Ovary (tissue), 9 donors: ENCODE results near the gene PLEKHA5. TPM values are rescaled to one million over a fixed set of nuclear protein-coding genes. Genes with fewer than 3 reads are reported as not detected.

Experiments used
- DNase-seq, 5 donors: peaks; one replicate each; pipeline ENCODE4 v3.0.0-alpha.2; 2019 to 2020
- H3K27ac ChIP-seq, 2 donors: fragments of 200-600 bp; one replicate each; pipeline versions ENCODE4 v1.5.1 to v1.8.0; 2019 to 2022
- H3K27me3 ChIP-seq: fragments of 200-600 bp; one replicate; pipeline ENCODE4 v1.8.0; 2022
- H3K36me3 ChIP-seq: fragments of 200-600 bp; sonication (generic); one replicate; pipeline ENCODE4 v1.5.1; 2019
- H3K4me1 ChIP-seq: one replicate; pipeline ENCODE4 v1.8.1; 2013; ENCODE audit warnings: mild to moderate bottlenecking, moderate library complexity; ENCODE audit not compliant: insufficient read depth
- H3K4me3 ChIP-seq: fragments of 200-600 bp; sonication (generic); one replicate; pipeline ENCODE4 v1.5.1; 2017
- H3K9me3 ChIP-seq, 2 donors: fragments of 200-600 bp in 1 of 2; sonication (generic) in 1 of 2; one replicate each; pipeline versions ENCODE4 v1.5.1 to v1.8.1; 2013 to 2019; ENCODE audit warnings: mild to moderate bottlenecking in 1 of 2, moderate library complexity in 1 of 2
- EP300 ChIP-seq: sonication (generic); formaldehyde crosslinking; IDR thresholded peaks from one replicate; pipeline ENCODE4 v1.6.1; 2017; ENCODE audit warnings: antibody characterized with exemption
- POLR2A ChIP-seq: fragments of 450-650 bp; IDR thresholded peaks from one replicate; pipeline ENCODE4 v1.6.1; 2017; ENCODE audit warnings: antibody characterized with exemption, mild to moderate bottlenecking, moderate library complexity
- WGBS, 3 donors: extraction: QIAGEN DNeasy Blood & Tissue Kit in 1 of 3; methylation state at CpG; one replicate each; pipeline versions ENCODE4 v1.1.5 to v1.1.7; 2013 to 2017; 5-methylcytosine and 5-hydroxymethylcytosine counted together
- intact Hi-C, 4 donors: fragments of 100-400 bp; cut with DNase I; formaldehyde crosslinking; loops; one replicate each; pipeline versions ENCODE4 v1.11.0 to v1.15.1; 2022 to 2023
- polyA plus RNA-seq, 2 donors: library from polyadenylated mRNA; stranded (reverse); fragments of 200-250 nt in 1 of 2; fragments of 350-450 nt in 1 of 2; fragmentation: Illumina TruSeq in 1 of 2; extraction: RNeasy Lipid Tissue Mini Kit (QIAGEN cat#74804) in 1 of 2; gene quantifications; one replicate each; pipeline ENCODE4 v1.2.3, GENCODE V29; 2013 to 2014
- total RNA-seq, 7 donors: library from RNA; depleted of rRNA in 2 of 7; stranded (reverse); fragments of >200 nt in 2 of 7; fragmentation: NEBNext Ultra II Directional in 3 of 7; extraction: Animal tissue kit (Norgen Biotek cat#: 25700) in 3 of 7; gene quantifications; one replicate each; pipeline versions ENCODE4 v1.1.0 to v1.2.4, GENCODE V29; 2016 to 2023
- TF ChIP-seq, protein P1 (sequence below), 3 donors: fragments of 450-650 bp in 2 of 3; fragments of 200-600 bp in 1 of 3; IDR thresholded peaks; one replicate each; pipeline versions ENCODE4 v1.5.1 to v1.8.0; 2016 to 2022; ENCODE audit warnings: antibody characterized with exemption in 3 of 3, mild to moderate bottlenecking in 1 of 3
- donor health status: DM: no; HTN: no; CAD: no; lungs with moderate emphysema.
- donor health status: DM: no; HTN: no; CAD: no.
- donor health status: Bipolar disorder and iron deficiency.
- donor health status: DM: yes; HTN: yes; CAD: no.
- donor health status: DM: no; HTN: no; CAD: no.
- donor health status: DM: yes; HTN: yes; CAD: no.

Gene PLEKHA5
- total and polyA plus RNA-seq, 9 donors: 32.2 to 65.6 (median 45.7) TPM

DNA sequence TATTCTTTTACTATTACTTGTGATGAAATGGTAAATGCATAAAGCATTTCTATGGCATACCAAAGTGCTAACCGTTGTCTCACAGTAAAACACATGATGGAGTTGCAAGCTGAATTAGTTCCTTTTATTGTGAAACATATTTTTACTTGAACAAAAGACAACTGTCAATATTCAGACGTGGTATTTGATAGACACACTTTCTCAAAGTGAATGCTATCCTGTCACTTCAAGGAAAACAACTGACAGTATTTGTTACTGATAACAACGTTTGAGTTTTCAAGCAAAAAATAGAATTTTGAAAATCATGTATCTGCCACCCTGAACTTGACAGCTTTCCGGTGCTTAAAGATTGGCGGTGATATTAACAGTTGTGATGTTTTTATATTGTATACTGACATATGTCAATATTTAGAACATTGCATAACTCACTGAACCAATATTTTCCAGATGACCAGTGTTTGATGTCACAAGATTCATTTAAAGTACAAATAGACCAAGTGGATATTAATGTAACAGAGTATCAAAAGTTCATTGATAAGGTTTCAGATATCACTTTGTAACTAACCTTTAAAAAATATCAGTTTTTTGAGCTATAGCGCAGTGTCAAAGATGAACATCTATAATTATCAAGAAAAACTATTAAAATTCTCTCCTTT lies 156.4 kb downstream of the PLEKHA5 start:
- TF ChIP-seq EP300 (no peak), POLR2A (no peak)
- TF ChIP-seq, protein P1, sequence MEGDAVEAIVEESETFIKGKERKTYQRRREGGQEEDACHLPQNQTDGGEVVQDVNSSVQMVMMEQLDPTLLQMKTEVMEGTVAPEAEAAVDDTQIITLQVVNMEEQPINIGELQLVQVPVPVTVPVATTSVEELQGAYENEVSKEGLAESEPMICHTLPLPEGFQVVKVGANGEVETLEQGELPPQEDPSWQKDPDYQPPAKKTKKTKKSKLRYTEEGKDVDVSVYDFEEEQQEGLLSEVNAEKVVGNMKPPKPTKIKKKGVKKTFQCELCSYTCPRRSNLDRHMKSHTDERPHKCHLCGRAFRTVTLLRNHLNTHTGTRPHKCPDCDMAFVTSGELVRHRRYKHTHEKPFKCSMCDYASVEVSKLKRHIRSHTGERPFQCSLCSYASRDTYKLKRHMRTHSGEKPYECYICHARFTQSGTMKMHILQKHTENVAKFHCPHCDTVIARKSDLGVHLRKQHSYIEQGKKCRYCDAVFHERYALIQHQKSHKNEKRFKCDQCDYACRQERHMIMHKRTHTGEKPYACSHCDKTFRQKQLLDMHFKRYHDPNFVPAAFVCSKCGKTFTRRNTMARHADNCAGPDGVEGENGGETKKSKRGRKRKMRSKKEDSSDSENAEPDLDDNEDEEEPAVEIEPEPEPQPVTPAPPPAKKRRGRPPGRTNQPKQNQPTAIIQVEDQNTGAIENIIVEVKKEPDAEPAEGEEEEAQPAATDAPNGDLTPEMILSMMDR (IDR thresholded peaks at IDR 0.05): no peak
- Histone ChIP-seq H3K4me3 (no peak overlapping the region), H3K36me3 (no peaks in the 10 kb centered on the region), H3K9me3 (no peaks in the 10 kb centered on the region), H3K27me3 (no peaks in the 10 kb centered on the region), H3K27ac (no peak overlapping the region), H3K4me1 (no peaks in the 10 kb centered on the region)
- WGBS, 3 donors: 65 to 81% (median 77%) methylated on average over 6 of the region's 6 CpGs
- intact Hi-C loops: no loop called here
- no peak for DNase-seq

DNA sequence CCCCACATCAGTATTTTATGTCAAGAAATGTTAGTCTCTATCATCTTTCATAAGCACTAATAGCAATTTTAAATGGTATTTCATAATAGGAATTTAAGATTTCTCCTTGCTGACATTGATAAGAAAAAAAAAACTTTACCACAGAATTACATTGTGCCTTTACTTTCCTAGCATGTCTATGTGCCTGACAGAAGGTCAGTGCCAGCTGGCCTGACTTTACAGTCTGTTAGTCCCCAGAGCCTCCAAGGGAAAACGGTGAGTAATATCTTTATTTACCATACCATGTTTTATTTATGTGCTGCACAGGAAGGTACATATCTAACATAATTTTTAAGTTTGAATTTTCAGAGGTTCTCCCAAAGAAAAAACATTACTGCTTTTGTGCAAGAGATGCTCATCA lies 157.8 kb downstream of the PLEKHA5 start:
- H3K4me3 ChIP-seq: no peak overlapping the region
- no peaks in the 10 kb centered on the region for H3K4me1 ChIP-seq
- no peak overlapping the region for H3K27ac ChIP-seq
- DNase-seq: no peak
- no peak for TF ChIP-seq POLR2A
- no peak for TF ChIP-seq EP300
- TF ChIP-seq, protein P1 (IDR thresholded peaks at IDR 0.05): no peak
- no peaks in the 10 kb centered on the region for H3K36me3 ChIP-seq
- intact Hi-C loops: no loop called here
- H3K9me3 ChIP-seq: no peaks in the 10 kb centered on the region
- H3K27me3 ChIP-seq: no peaks in the 10 kb centered on the region
- WGBS, 3 donors: 10 to 24% (median 15%) methylated on average over 1 of the region's 1 CpG

DNA sequence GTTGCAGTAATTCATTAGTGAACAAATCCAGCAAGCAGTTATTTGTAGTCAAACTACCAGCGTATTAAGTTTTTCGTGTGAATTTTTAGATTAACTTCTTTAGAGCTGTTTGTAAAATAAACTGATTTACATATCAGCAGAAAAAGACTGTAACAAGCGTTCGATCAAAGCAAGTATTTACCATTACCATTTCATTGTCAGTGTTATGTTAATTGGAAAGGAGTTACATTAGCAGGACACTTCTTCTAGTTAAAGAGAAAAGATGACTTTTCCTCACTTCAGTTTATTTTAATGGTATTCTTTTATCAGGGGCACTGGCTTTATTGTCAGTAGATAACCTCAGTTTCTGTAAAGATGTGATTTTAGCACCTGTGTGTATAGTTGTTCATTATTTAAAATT lies 158.6 kb downstream of the PLEKHA5 start:
- TF ChIP-seq EP300 (no peak), POLR2A (no peak)
- TF ChIP-seq, protein P1 (IDR thresholded peaks at IDR 0.05): no peak
- Histone ChIP-seq H3K27me3 (no peaks in the 10 kb centered on the region), H3K4me3 (no peak overlapping the region), H3K4me1 (no peaks in the 10 kb centered on the region), H3K36me3 (no peaks in the 10 kb centered on the region), H3K9me3 (no peaks in the 10 kb centered on the region), H3K27ac (no peak overlapping the region)
- WGBS, 3 donors: 79 to 83% (median 81%) methylated on average over 4 of the region's 4 CpGs
- DNase-seq: no peak
- intact Hi-C loops: no loop called here

DNA sequence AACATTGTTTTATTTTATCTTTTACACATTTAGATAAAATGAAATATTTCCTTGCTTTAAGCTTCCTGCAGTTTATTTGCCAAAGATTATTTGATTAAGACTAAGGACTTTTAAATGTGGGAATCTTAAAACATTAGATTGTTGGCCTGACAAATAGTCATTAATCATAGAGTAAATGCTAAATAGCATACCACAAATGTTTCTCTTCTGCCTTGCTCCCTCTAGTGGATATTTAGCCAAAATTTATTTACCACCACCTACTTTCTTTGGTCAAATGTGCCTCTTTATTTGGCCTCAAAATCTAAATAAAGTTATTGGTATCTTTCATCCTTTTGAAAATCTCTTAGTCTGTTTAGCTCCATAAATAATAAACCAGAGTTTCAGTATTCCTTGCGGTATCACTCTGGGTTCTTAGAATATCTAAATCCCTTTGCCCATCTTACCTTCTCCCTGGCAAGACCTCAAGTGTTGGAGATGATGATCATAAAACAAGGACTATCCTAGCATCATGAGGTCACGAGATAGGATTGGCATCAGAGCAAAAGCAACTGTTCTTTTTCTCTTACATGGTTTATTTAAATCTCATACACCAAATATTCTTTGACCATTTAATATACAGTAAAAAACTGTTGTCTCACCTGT lies 159.2 kb downstream of the PLEKHA5 start:
- no peak overlapping the region for H3K4me3 ChIP-seq
- H3K36me3 ChIP-seq: no peaks in the 10 kb centered on the region
- H3K9me3 ChIP-seq: no peaks in the 10 kb centered on the region
- intact Hi-C loops: no loop called here
- 67 to 72% (median 70%) methylated on average over 2 of the region's 2 CpGs for whole genome bisulfite sequencing, 3 donors
- H3K4me1 ChIP-seq: no peaks in the 10 kb centered on the region
- TF ChIP-seq POLR2A: no peak
- TF ChIP-seq, protein P1 (IDR thresholded peaks at IDR 0.05): peak; percentile 24 to 54 (median 51)
- no peak for DNase-seq
- no peaks in the 10 kb centered on the region for H3K27me3 ChIP-seq
- H3K27ac ChIP-seq: no peak overlapping the region
